ENCODE results near the gene MFAP4. TPM values are rescaled to one million over a fixed set of nuclear protein-coding genes. Genes with fewer than 3 reads are reported as not detected.
"Not testable (repeated sequence)": the region's sequence is repeated elsewhere in the genome, so short reads cannot be mapped to it uniquely, and the experiment has no call there.

The MFAP4 gene
- total RNA-seq, 1 donor from 2014 or later, result not detected

GRCh38 chr17:19359151-19359550 is 27.8 kb downstream of the MFAP4 start:
- no peak for DNase-seq (ENCODE audit: extremely low read depth, low read depth, low spot score)

- DNase-seq (ENCODE audit: extremely low read depth, low read depth, low spot score), result no peak
These were observed 29.2 kb downstream of the MFAP4 start for GRCh38 chr17:19357761-19358160.

- DNase-seq (ENCODE audit: extremely low read depth, low read depth, low spot score), result no peak
These were observed 29.6 kb downstream of the MFAP4 start for GRCh38 chr17:19357351-19357750.

- no peak for DNase-seq (ENCODE audit: extremely low read depth, low read depth, low spot score)
These were observed 32.2 kb downstream of the MFAP4 start for GRCh38 chr17:19354748-19355147.

- not testable (repeated sequence) for DNase-seq (ENCODE audit: extremely low read depth, low read depth, low spot score)
These were observed 33.6 kb downstream of the MFAP4 start for GRCh38 chr17:19353401-19353800.

- DNase-seq (ENCODE audit: extremely low read depth, low read depth, low spot score), result no peak
These were observed 38.2 kb downstream of the MFAP4 start for GRCh38 chr17:19348806-19349205.

GRCh38 chr17:19348081-19348650 is 38.8 kb downstream of the MFAP4 start:
- DNase-seq (ENCODE audit: extremely low read depth, low read depth, low spot score), result no peak

GRCh38 chr17:19347323-19348080 is 39.5 kb downstream of the MFAP4 start:
- DNase-seq (ENCODE audit: extremely low read depth, low read depth, low spot score), result no peak

GRCh38 chr17:19346351-19347255 is 40.4 kb downstream of the MFAP4 start:
- no peak for DNase-seq (ENCODE audit: extremely low read depth, low read depth, low spot score)

GRCh38 chr17:19345486-19346350 is 41.3 kb downstream of the MFAP4 start:
- DNase-seq (ENCODE audit: extremely low read depth, low read depth, low spot score), result no peak

- DNase-seq (ENCODE audit: extremely low read depth, low read depth, low spot score), result no peak
These were observed 41.9 kb downstream of the MFAP4 start for GRCh38 chr17:19345067-19345460.

- no peak for DNase-seq (ENCODE audit: extremely low read depth, low read depth, low spot score)
These were observed 42.5 kb downstream of the MFAP4 start for GRCh38 chr17:19344311-19345066.

- DNase-seq (ENCODE audit: extremely low read depth, low read depth, low spot score), result no peak
These were observed 43.3 kb downstream of the MFAP4 start for GRCh38 chr17:19343671-19344151.

- DNase-seq (ENCODE audit: extremely low read depth, low read depth, low spot score), result no peak
These were observed 43.7 kb downstream of the MFAP4 start for GRCh38 chr17:19343256-19343630.

- DNase-seq (ENCODE audit: extremely low read depth, low read depth, low spot score), result no peak
These were observed 44.3 kb downstream of the MFAP4 start for GRCh38 chr17:19342611-19343255.

GRCh38 chr17:19341641-19342610 is 45.1 kb downstream of the MFAP4 start:
- DNase-seq (ENCODE audit: extremely low read depth, low read depth, low spot score), result no peak

GRCh38 chr17:19341211-19341631 is 45.8 kb downstream of the MFAP4 start:
- DNase-seq (ENCODE audit: extremely low read depth, low read depth, low spot score), result no peak

GRCh38 chr17:19339341-19339815 is 47.6 kb downstream of the MFAP4 start:
- no peak for DNase-seq (ENCODE audit: extremely low read depth, low read depth, low spot score)
